HG02840 (cell line): ENCODE results near the gene C4orf50.
"Not testable (repeated sequence)": the region's sequence is repeated elsewhere in the genome, so short reads cannot be mapped to it uniquely, and the experiment has no call there.

Experiments used
- ATAC-seq: cut with Tn5 transposase; IDR thresholded peaks from one replicate; pipeline ENCODE4 v1.9.1; 2021; ENCODE audit warnings: mild to moderate bottlenecking, moderate library complexity, moderate number of reproducible peaks; ENCODE audit not compliant: unreplicated experiment, low FRiP score

The C4orf50 gene

GRCh38 chr4:5954056-5954760 lies 64.0 kb downstream of the C4orf50 start:
- no peak for ATAC-seq

- ATAC-seq = no peak
Observed at GRCh38 chr4:5952975-5953951, 65.0 kb downstream of the C4orf50 start.

GRCh38 chr4:5952286-5952974 lies 65.8 kb downstream of the C4orf50 start:
- ATAC-seq = no peak

GRCh38 chr4:5946653-5947052 lies 71.6 kb downstream of the C4orf50 start:
- not testable (repeated sequence) for ATAC-seq

- ATAC-seq = no peak
Observed at GRCh38 chr4:5945936-5946335, 72.3 kb downstream of the C4orf50 start.

- no peak for ATAC-seq
Observed at GRCh38 chr4:5945171-5945570, 73.1 kb downstream of the C4orf50 start.

- ATAC-seq = no peak
Observed at GRCh38 chr4:5943561-5943960, 74.7 kb downstream of the C4orf50 start.

- ATAC-seq = no peak
Observed at GRCh38 chr4:5942947-5943346, 75.3 kb downstream of the C4orf50 start.

- ATAC-seq = no peak
Observed at GRCh38 chr4:5941601-5942000, 76.6 kb downstream of the C4orf50 start.

- no peak for ATAC-seq
Observed at GRCh38 chr4:5940470-5941203, 77.6 kb downstream of the C4orf50 start.

GRCh38 chr4:5933996-5934831 lies 84.0 kb downstream of the C4orf50 start:
- no peak for ATAC-seq

GRCh38 chr4:5933116-5933515 lies 85.1 kb downstream of the C4orf50 start:
- ATAC-seq = no peak

GRCh38 chr4:5932035-5932568 lies 86.1 kb downstream of the C4orf50 start:
- no peak for ATAC-seq

- ATAC-seq = no peak
Observed at GRCh38 chr4:5931526-5931925, 86.7 kb downstream of the C4orf50 start.

- ATAC-seq = no peak
Observed at GRCh38 chr4:5930876-5931275, 87.4 kb downstream of the C4orf50 start.

GRCh38 chr4:5930456-5930855 lies 87.8 kb downstream of the C4orf50 start:
- no peak for ATAC-seq

- ATAC-seq = no peak
Observed at GRCh38 chr4:5928844-5929420, 89.3 kb downstream of the C4orf50 start.

GRCh38 chr4:5928274-5928673 lies 90.0 kb downstream of the C4orf50 start:
- ATAC-seq = no peak

GRCh38 chr4:5927747-5928146 lies 90.5 kb downstream of the C4orf50 start:
- ATAC-seq = no peak
